Activated T-helper 2 cell treated with anti-CD3 and anti-CD28 coated beads, Interferon-gamma antibody, Interleukin-2, Interleukin-4, amounts not matched to agents 10 μg/mL and 5 μg/mL and 100 μg/mL, durations not matched to agents 14 hours and 24 hours and 36 hours (primary cell): Measurements from ENCODE around the gene CRYBA2. TPM values are rescaled to one million over a fixed set of nuclear protein-coding genes. Genes with fewer than 3 reads are reported as not detected.

Experiments
- DNase-seq: peaks from one replicate; pipeline ENCODE4 v3.0.0; 2021; ENCODE audit warnings: low spot score
- H3K27ac Mint-ChIP-seq: one replicate; pipeline ENCODE4 v1.8.0; 2021; ENCODE audit warnings: mixed read lengths
- H3K27me3 Mint-ChIP-seq: one replicate; pipeline ENCODE4 v1.8.0; 2021; ENCODE audit warnings: low read depth, mixed read lengths
- H3K36me3 Mint-ChIP-seq: one replicate; pipeline ENCODE4 v1.8.0; 2021; ENCODE audit warnings: low read depth, mixed read lengths
- H3K4me1 Mint-ChIP-seq: one replicate; pipeline ENCODE4 v1.8.0; 2021; ENCODE audit warnings: low read depth, mixed read lengths
- H3K4me3 Mint-ChIP-seq: one replicate; pipeline ENCODE4 v1.8.0; 2021; ENCODE audit warnings: low read depth, mild to moderate bottlenecking, moderate library complexity, mixed read lengths
- H3K9me3 Mint-ChIP-seq: one replicate; pipeline ENCODE4 v1.8.0; 2021; ENCODE audit warnings: mixed read lengths
- intact Hi-C: fragments of 100-400 bp; cut with micrococcal nuclease; formaldehyde crosslinking; loops from one replicate; pipeline ENCODE4 v1.15.1; 2023
- total RNA-seq: library from RNA; stranded (reverse); gene quantifications from 2 replicates; pipeline ENCODE4 v1.2.3, GENCODE V29; 2022

Gene CRYBA2
- total RNA-seq, 1 donor from 2014 or later: not detected

DNA sequence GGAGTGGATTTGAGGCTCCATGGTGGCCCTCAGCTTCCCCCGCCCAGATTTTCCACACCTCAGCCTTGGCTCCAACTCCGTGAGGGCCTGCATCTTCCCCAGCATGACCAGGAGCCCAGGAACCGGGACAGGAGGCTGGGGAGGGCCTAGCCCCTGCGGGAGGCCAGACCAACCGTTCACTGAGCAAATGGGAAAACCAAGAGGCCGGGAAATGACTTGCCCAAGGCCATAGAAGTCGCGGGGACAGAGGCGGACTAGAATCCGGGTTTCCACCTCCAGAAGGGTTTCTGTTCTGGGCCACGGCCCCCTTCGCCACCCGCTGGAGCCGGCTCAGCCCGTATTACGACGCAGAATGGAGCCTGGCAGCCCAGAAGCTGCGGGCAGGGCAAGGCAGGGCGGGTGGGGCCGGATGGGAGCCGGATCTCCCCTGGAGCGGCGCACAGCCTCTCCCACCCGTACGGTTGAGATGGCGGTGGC, 7.9 kb upstream of the CRYBA2 start:
- H3K27ac Mint-ChIP-seq: no peak overlapping the region
- no peaks in the 10 kb centered on the region for H3K9me3 Mint-ChIP-seq
- H3K27me3 Mint-ChIP-seq: peaks cover 65% of the 10 kb centered on the region
- H3K4me1 Mint-ChIP-seq: peaks cover 5% of the 10 kb centered on the region
- H3K4me3 Mint-ChIP-seq: no peak overlapping the region
- DNase-seq: no peak
- intact Hi-C loops: no loop called here
- no peaks in the 10 kb centered on the region for H3K36me3 Mint-ChIP-seq

DNA sequence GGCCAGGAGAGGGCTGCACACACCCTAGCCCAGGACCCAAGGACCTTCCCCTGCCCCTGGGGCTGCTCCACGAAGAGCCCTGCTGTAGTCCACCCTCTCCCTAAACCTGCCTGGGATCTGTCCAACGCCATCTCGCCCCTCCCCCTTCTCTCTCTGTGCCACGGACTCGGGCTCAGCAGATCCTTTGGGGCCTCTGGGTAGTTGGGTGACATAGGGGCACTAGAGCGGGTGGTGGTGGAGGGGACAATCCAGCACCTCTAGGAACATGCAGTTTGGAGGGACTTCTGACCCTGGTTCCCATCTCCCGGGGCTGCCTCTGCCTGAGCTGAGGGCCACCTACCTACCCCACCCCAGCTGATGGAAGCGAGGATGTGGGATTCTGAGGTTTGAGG, 7.3 kb upstream of the CRYBA2 start:
- intact Hi-C loops: no loop called here
- H3K4me1 Mint-ChIP-seq: peaks cover 6% of the 10 kb centered on the region
- DNase-seq: no peak
- no peaks in the 10 kb centered on the region for H3K36me3 Mint-ChIP-seq
- H3K27me3 Mint-ChIP-seq: peaks cover 69% of the 10 kb centered on the region
- no peaks in the 10 kb centered on the region for H3K9me3 Mint-ChIP-seq
- H3K4me3 Mint-ChIP-seq: no peak overlapping the region
- no peak overlapping the region for H3K27ac Mint-ChIP-seq

DNA sequence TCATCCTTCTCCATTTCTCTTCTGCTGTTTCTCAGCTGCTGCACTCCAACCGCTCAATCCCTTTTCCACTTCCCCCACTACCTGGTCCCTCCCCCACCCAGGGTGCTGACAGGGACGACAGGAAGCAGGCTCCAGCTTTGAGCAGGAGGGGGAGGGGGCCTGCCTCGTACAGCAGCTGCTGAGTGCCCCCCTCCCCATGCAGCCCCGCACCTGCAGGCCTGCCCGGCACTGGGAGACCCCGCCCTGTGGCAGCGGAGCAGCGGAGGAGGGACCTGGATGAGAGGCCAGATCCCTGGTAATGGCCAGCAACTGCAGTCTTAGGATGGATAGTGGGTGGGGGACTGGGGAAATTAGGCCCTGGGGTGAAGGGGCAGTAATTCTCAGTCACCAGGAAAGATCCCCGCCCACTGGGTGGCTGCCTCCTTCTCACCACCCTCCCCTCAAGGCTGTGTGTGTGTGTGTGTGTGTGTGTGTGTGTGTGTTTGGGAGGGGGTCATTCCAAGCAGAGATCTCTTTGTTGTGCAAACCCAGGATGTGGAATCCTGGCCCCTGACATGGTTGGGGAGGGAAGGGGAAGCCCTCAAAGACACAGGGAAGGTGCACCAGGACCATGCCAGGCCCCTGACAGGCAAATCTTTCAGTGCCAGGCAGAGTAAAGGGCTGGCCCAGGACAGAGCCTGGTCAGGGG, 6.8 kb upstream of the CRYBA2 start:
- Mint-ChIP-seq H3K27ac (no peak overlapping the region), H3K9me3 (no peaks in the 10 kb centered on the region), H3K4me3 (no peak overlapping the region), H3K27me3 (peaks cover 70% of the 10 kb centered on the region), H3K36me3 (no peaks in the 10 kb centered on the region), H3K4me1 (peaks cover 6% of the 10 kb centered on the region)
- intact Hi-C loops: no loop called here
- no peak for DNase-seq

DNA sequence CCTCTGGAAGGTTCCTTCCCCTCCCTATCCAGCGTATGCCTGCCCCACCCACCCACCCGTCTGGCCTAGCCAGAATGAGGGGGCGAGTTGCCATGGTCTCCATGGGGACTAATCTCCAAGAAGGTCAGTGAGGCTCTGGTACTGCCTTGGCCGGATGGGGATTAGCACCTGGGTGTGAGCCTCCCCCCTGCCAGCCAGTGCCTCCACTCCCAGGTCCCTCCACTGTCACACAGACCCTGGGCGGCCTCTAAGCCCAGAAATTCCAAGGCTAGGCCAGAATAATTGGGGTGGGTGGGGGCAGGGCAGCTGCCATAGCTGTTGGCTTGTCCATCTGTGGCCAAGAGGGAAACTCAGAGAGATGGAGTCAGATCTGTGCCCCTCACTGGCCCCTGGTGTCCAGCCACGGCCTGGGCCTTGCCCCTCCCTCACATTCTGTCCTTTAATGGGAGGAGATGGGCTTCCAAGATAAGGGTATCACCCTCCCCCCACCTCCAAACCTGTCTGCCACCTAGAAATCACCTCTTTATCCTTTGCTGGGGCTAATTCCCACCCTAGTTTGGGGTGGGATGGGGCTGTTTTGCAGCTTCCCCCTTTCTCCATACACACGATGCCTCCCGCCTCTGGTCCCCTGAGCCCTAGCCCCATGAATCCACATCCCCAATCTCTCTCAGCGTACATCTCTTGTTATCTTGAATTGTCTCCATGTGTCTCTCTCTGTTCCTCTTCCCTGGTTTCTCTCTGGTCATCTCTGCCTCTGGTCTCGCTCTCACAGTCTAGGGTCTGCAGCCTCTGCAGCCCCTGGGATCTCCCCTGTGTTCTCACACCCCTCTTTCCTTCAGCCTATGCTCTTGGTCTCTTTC, 6.0 kb upstream of the CRYBA2 start:
- H3K9me3 Mint-ChIP-seq: no peaks in the 10 kb centered on the region
- peaks cover 6% of the 10 kb centered on the region for H3K4me1 Mint-ChIP-seq
- H3K4me3 Mint-ChIP-seq: no peak overlapping the region
- H3K36me3 Mint-ChIP-seq: no peaks in the 10 kb centered on the region
- DNase-seq: no peak
- no peak overlapping the region for H3K27ac Mint-ChIP-seq
- intact Hi-C loops: no loop called here
- peaks cover 71% of the 10 kb centered on the region for H3K27me3 Mint-ChIP-seq

DNA sequence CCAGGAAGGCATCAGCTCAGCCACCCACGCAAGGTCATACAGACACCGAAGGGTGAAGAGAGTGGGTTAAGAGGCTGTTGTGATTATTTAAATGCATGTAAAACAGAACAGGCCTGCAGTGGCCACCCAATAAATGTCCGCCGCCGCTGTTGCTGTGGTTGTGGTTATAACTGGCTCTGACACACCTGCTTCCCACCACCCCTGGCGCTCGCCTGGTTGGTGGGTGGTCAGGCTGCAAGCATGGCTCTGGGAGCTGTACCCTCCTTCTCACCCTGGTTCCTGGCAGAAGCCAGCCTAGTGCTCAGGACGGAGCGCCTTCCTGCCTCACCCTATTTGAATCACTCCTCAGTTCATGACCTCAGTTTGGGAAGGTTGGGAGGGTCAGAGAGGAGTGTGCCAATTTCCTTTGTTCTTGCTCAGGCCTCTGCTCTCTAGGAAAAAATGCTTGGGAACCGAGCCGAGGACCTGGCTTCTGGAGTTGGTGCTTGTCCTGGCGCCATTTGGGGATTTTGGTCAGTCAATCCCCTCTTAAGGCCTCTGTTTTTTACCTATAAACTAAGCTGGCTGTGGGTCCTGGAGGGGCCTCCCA, 5.3 kb upstream of the CRYBA2 start:
- H3K4me1 Mint-ChIP-seq: peaks cover 6% of the 10 kb centered on the region
- H3K4me3 Mint-ChIP-seq: no peak overlapping the region
- intact Hi-C loops: no loop called here
- H3K9me3 Mint-ChIP-seq: no peaks in the 10 kb centered on the region
- no peak overlapping the region for H3K27ac Mint-ChIP-seq
- no peak for DNase-seq
- H3K27me3 Mint-ChIP-seq: peaks cover 70% of the 10 kb centered on the region
- H3K36me3 Mint-ChIP-seq: no peaks in the 10 kb centered on the region

DNA sequence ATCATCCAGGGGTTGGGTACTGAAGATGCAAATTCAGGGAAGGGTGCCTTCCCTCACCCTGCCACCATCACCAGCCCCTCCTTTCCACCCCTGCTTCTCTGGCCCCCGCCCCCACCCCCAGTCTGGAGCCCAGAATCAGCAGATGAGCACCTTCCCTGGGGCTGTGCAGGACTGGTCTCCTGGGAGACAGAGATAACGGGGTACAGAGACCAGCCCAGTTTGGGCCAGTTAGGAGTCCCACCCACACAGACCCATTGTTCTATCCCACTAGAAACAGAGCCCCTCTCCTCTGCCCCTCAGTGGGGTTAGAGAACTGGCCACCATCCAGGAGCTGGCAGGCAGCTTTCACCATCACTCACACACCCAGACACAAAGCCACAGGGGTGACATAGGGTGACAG, 4.5 kb upstream of the CRYBA2 start:
- H3K27me3 Mint-ChIP-seq: peaks cover 66% of the 10 kb centered on the region
- H3K36me3 Mint-ChIP-seq: no peaks in the 10 kb centered on the region
- no peak for DNase-seq
- peaks cover 4% of the 10 kb centered on the region for H3K4me1 Mint-ChIP-seq
- no peaks in the 10 kb centered on the region for H3K9me3 Mint-ChIP-seq
- no peak overlapping the region for H3K4me3 Mint-ChIP-seq
- intact Hi-C loops: no loop called here
- no peak overlapping the region for H3K27ac Mint-ChIP-seq

DNA sequence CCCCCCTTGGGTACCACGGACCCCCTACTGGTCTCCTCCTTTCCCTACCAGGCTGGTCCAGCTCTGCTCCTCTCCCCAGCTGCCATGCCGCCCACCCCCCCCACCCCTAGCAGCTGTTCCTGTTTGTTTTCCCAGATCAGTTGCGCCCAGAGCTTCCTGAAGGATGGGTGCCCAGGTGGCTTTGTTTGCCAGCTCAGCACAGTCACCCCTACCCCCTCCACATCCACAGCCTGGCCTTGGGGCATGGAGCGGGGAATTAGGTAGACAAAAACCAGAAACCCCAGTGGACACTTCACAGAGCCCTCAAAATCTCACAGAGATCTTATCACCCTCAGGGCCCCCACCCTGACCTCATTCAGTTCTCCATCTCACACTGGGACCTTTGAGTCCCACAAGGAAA, 3.7 kb upstream of the CRYBA2 start:
- H3K27ac Mint-ChIP-seq: no peak overlapping the region
- H3K27me3 Mint-ChIP-seq: peaks cover 66% of the 10 kb centered on the region
- H3K36me3 Mint-ChIP-seq: no peaks in the 10 kb centered on the region
- no peak for DNase-seq
- peaks cover 2% of the 10 kb centered on the region for H3K4me1 Mint-ChIP-seq
- no peak overlapping the region for H3K4me3 Mint-ChIP-seq
- intact Hi-C loops: no loop called here
- no peaks in the 10 kb centered on the region for H3K9me3 Mint-ChIP-seq

DNA sequence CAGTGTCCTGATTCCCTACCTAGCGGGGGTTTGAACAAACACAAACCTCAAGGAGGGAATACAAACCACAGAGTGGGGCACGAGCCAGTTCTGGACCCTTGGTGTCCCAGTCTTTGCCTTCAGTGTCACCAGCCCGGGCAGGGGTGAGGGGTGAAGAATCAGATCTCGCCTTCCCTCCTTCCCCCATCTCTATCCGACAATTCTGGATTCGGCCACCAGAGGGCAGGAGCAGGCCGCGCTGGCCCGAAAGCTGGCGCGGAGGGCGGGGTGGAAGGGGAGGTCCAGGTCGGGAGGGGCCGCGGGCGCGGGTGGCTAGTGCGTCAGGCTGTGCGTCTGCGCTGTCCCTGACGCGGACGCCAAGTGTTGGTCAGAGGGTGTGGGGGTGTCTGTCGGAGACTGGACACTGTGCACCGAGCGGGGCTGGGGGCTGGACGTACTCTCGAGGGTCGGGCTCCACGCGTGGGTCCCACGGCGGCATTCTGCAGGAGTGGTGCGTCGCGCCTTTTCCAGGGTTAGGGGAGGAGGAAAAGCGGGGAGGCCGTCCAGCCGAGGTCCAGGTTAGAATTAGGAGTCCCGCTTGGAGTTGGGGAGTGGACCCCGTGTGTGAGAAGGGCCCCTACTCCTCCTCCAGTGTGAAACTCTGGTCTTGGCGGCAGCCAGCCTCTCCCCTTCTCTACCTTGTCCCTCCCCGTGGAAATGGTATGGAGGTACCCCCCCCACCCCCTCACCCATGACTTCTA, 2.9 kb upstream of the CRYBA2 start:
- peak overlapping the region; percentile 21 for H3K4me3 Mint-ChIP-seq
- H3K4me1 Mint-ChIP-seq: peaks cover 2% of the 10 kb centered on the region
- peak; percentile 63 for DNase-seq
- no peaks in the 10 kb centered on the region for H3K9me3 Mint-ChIP-seq
- H3K27ac Mint-ChIP-seq: no peak overlapping the region
- no peaks in the 10 kb centered on the region for H3K36me3 Mint-ChIP-seq
- intact Hi-C loops: loop anchor here (2.0 kb wide), 1 partner anchor 63 kb away; no protein-coding TSS in a partner anchor
- peaks cover 73% of the 10 kb centered on the region for H3K27me3 Mint-ChIP-seq

DNA sequence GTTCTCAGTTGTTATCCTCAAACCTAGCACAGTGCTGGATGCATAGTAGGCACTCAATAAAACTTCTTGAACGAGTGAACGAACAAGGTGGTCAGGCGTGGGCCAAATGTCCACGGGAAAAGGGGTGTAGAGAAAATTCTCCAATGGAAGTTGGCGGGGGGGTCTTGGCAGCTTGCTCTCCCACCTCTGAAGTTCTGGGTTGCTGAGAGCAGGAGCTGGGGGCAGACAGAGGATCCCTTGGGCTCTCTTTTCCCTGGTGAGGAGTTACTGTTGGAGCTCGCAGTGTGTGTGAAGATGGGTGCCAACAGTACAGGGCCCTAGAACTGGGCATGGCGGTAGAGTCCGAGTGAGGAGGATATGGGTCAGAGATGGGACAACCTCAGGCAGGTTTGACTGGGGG, 2.3 kb upstream of the CRYBA2 start:
- intact Hi-C loops: loop anchor here (2.0 kb wide), 1 partner anchor 63 kb away; no protein-coding TSS in a partner anchor
- DNase-seq: no peak
- H3K27ac Mint-ChIP-seq: no peak overlapping the region
- no peaks in the 10 kb centered on the region for H3K9me3 Mint-ChIP-seq
- no peaks in the 10 kb centered on the region for H3K36me3 Mint-ChIP-seq
- H3K27me3 Mint-ChIP-seq: peaks cover 75% of the 10 kb centered on the region
- peaks cover 2% of the 10 kb centered on the region for H3K4me1 Mint-ChIP-seq
- H3K4me3 Mint-ChIP-seq: no peak overlapping the region

DNA sequence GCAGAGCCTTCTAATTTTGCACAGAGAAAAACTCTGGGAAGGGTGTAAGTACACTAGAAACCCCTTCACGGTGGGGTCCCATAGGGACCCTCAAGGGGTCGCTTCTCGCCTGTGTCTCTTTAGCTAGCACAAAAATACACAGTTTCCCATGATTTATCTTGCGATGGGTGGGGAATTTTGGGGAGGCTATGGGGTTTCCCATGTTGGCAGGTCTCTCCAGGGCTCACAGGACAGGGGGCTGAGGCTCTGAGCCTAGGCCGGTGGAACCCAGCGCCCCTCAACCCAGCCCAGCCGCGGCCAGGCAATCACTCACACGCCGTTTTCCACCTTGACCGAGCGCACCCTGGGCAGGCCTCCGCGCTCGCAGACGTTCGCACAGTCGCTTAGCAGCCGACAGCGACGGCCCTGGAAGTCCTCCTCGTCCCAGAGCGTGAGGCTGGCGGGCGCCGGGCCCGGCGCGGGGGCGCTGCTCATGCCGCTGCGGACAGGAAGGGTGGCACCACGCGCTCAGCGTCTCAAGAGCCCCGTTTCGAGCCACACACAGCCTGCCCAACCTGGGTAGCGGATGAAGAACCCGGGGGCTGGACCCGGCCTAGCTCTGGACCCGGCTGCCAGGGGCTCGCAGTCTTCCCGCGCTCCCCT, 398 bp downstream of the CRYBA2 start:
- Mint-ChIP-seq H3K27ac (no peak overlapping the region), H3K27me3 (peaks cover 78% of the 10 kb centered on the region), H3K4me1 (peaks cover 2% of the 10 kb centered on the region), H3K36me3 (no peaks in the 10 kb centered on the region), H3K9me3 (no peaks in the 10 kb centered on the region), H3K4me3 (no peak overlapping the region)
- intact Hi-C loops: no loop called here
- no peak for DNase-seq

DNA sequence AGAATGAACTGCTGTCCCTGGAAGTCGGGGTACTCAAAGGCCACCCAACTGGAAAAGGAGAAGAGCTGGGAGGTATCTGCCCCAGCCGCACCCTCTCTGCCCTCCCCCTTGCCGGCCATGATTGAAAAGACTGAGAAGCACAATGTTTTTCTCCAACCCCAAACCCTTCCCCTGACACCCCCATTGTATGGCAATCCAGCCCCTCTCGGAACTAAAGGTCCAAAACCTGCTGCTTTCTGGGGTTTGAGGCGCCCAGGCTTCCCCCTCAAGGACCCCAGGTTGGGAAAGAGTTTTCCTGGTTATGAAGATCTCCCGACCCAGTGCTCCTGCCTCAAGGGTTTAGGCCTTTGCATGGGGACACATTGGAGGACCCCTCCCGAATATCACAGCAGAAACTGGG, 1.0 kb downstream of the CRYBA2 start:
- H3K4me3 Mint-ChIP-seq: no peak overlapping the region
- intact Hi-C loops: no loop called here
- no peaks in the 10 kb centered on the region for H3K36me3 Mint-ChIP-seq
- DNase-seq: no peak
- H3K9me3 Mint-ChIP-seq: no peaks in the 10 kb centered on the region
- peaks cover 80% of the 10 kb centered on the region for H3K27me3 Mint-ChIP-seq
- H3K27ac Mint-ChIP-seq: no peak overlapping the region
- peaks cover 2% of the 10 kb centered on the region for H3K4me1 Mint-ChIP-seq

DNA sequence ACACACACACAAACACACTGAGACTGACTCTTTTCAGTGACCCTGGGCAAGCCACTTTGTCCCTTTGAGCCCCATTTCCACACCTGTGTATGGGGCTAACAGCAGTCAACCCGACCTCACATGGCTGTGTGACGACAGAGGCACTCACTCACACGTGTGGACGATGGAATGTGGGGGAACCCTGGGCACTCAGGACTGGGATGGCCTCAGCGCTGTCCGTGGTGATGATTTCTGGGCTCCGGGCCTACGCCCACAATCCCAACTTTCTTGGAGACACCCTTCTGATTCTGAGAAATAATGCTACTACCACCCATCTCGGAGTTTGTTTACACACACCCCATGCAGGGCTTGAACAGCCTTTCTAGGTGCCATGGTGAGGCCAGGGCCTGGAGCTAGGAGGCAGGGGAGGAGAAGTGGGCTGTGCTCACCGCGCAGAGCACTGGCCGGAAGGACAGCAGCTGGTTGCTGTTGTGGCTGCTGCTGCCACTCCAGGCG, 1.5 kb downstream of the CRYBA2 start:
- peaks cover 2% of the 10 kb centered on the region for H3K4me1 Mint-ChIP-seq
- H3K36me3 Mint-ChIP-seq: no peaks in the 10 kb centered on the region
- H3K4me3 Mint-ChIP-seq: no peak overlapping the region
- no peak for DNase-seq
- intact Hi-C loops: no loop called here
- no peak overlapping the region for H3K27ac Mint-ChIP-seq
- H3K9me3 Mint-ChIP-seq: no peaks in the 10 kb centered on the region
- peaks cover 82% of the 10 kb centered on the region for H3K27me3 Mint-ChIP-seq
